ENCODE measurements around the gene COMMD10. TPM values are rescaled to one million over a fixed set of nuclear protein-coding genes. Genes with fewer than 3 reads are reported as not detected.

The COMMD10 gene
- polyA plus RNA-seq, 1 donor from 2014 or later = 23.1 TPM

Small RNA genes lying within 50 kb of the gene (small RNA-seq; reads per million reads assigned to genes)
- gene HMGN2P27 (0 reads per million in 3 experiments), gene RNU6-644P (0 reads per million in 3 experiments)

Other genes with a start within 250 kb of the COMMD10 start
- 135 and 141 TPM in 2 replicates for gene ATG12, start 243.5 kb upstream of the COMMD10 start, polyA plus RNA-seq
- gene AP3S1, start 243.1 kb upstream of the COMMD10 start, polyA plus RNA-seq = 157 and 207 TPM in 2 replicates
- gene LVRN, start 122.5 kb upstream of the COMMD10 start, polyA plus RNA-seq = 2.1 and 3.5 TPM in 2 replicates
- 0.24 TPM in 1 of 2 replicates, not detected in the other for gene ARL14EPL, start 52.6 kb upstream of the COMMD10 start, polyA plus RNA-seq

Measured in neural cell (in vitro differentiated cells).